Measurements from ENCODE around the gene PLEKHM3. TPM values are rescaled to one million over a fixed set of nuclear protein-coding genes. Genes with fewer than 3 reads are reported as not detected.

PLEKHM3 gene
- polyA plus RNA-seq, 1 donor (not counting 4 experiments of a cell fraction or from before 2014, with no cell fraction given) = 2.9 TPM

GRCh38 chr2:207849443-207849842 is 175.9 kb downstream of the PLEKHM3 start:
- Histone ChIP-seq H3K27me3 (ENCODE audit: control insufficient read depth, extremely low read depth, insufficient read depth, low read length) (no peaks in the 10 kb centered on the region), H3K4me2 (ENCODE audit: control insufficient read depth, extremely low read depth, insufficient read depth, low read depth, low read length) (no peak overlapping the region), H3K9me3 (ENCODE audit: control insufficient read depth, low read depth, low read length) (no peaks in the 10 kb centered on the region), H3K4me3 (ENCODE audit: control insufficient read depth in 2 of 3, extremely low read depth in 1 of 3, insufficient read depth in 2 of 3, low read depth in 1 of 3, low read length in 3 of 3) (no peak overlapping the region), H4K20me1 (ENCODE audit: control insufficient read depth, extremely low read depth, insufficient read depth, low read length) (no peaks in the 10 kb centered on the region), H3K9me1 (ENCODE audit: control insufficient read depth, extremely low read depth, insufficient read depth, low read length) (no peaks in the 10 kb centered on the region), H3K36me3 (ENCODE audit: control insufficient read depth in 2 of 2, extremely low read depth in 1 of 2, insufficient read depth in 2 of 2, low read length in 2 of 2) (no peaks in the 10 kb centered on the region), H3K9ac (ENCODE audit: control insufficient read depth, extremely low read depth, insufficient read depth, low read length) (no peak overlapping the region), H3K79me2 (ENCODE audit: control insufficient read depth, insufficient read depth, low read length) (no peaks in the 10 kb centered on the region), H2AFZ (ENCODE audit: control insufficient read depth, low read length) (no peak overlapping the region), H3K27ac (ENCODE audit: control insufficient read depth, insufficient read depth, low read length) (no peak overlapping the region), H3K4me1 (ENCODE audit: control insufficient read depth, extremely low read depth, insufficient read depth, low read length) (peaks cover 10% of the 10 kb centered on the region)
- DNase-seq (ENCODE audit: low read depth, low spot score) (no peak), FAIRE-seq (no peak)
- TF ChIP-seq EZH2 (IDR thresholded peaks at IDR 0.05; ENCODE audit: low read length) = no peak
- TF ChIP-seq CTCF (optimal IDR thresholded peaks at IDR 0.05 in 1 of 3, IDR thresholded peaks at IDR 0.05 in 1 of 3, conservative IDR thresholded peaks at IDR 0.05 in 1 of 3; ENCODE audit: extremely low read depth in 1 of 3, insufficient read depth in 2 of 3, low read length in 3 of 3) = no peak
- dilution Hi-C loops (cut with MboI; ENCODE audit: extremely low pct_ligation_motif_present, low sequenced_read_pairs) = no loop called here

GRCh38 chr2:207848545-207848928 is 176.8 kb downstream of the PLEKHM3 start:
- Histone ChIP-seq H3K27ac (ENCODE audit: control insufficient read depth, insufficient read depth, low read length) (no peak overlapping the region), H3K4me3 (ENCODE audit: control insufficient read depth in 2 of 3, extremely low read depth in 1 of 3, insufficient read depth in 2 of 3, low read depth in 1 of 3, low read length in 3 of 3) (no peak overlapping the region), H3K79me2 (ENCODE audit: control insufficient read depth, insufficient read depth, low read length) (no peaks in the 10 kb centered on the region), H3K9me1 (ENCODE audit: control insufficient read depth, extremely low read depth, insufficient read depth, low read length) (no peaks in the 10 kb centered on the region), H3K36me3 (ENCODE audit: control insufficient read depth in 2 of 2, extremely low read depth in 1 of 2, insufficient read depth in 2 of 2, low read length in 2 of 2) (no peaks in the 10 kb centered on the region), H3K9ac (ENCODE audit: control insufficient read depth, extremely low read depth, insufficient read depth, low read length) (no peak overlapping the region), H3K4me2 (ENCODE audit: control insufficient read depth, extremely low read depth, insufficient read depth, low read depth, low read length) (no peak overlapping the region), H3K9me3 (ENCODE audit: control insufficient read depth, low read depth, low read length) (no peaks in the 10 kb centered on the region), H3K4me1 (ENCODE audit: control insufficient read depth, extremely low read depth, insufficient read depth, low read length) (peaks cover 10% of the 10 kb centered on the region), H4K20me1 (ENCODE audit: control insufficient read depth, extremely low read depth, insufficient read depth, low read length) (no peaks in the 10 kb centered on the region), H3K27me3 (ENCODE audit: control insufficient read depth, extremely low read depth, insufficient read depth, low read length) (no peaks in the 10 kb centered on the region), H2AFZ (ENCODE audit: control insufficient read depth, low read length) (no peak overlapping the region)
- FAIRE-seq (no peak), DNase-seq (ENCODE audit: low read depth, low spot score) (no peak)
- no peak for TF ChIP-seq EZH2 (IDR thresholded peaks at IDR 0.05; ENCODE audit: low read length)
- TF ChIP-seq CTCF (optimal IDR thresholded peaks at IDR 0.05 in 1 of 3, IDR thresholded peaks at IDR 0.05 in 1 of 3, conservative IDR thresholded peaks at IDR 0.05 in 1 of 3; ENCODE audit: extremely low read depth in 1 of 3, insufficient read depth in 2 of 3, low read length in 3 of 3) = no peak
- dilution Hi-C loops (cut with MboI; ENCODE audit: extremely low pct_ligation_motif_present, low sequenced_read_pairs) = no loop called here

All from keratinocyte (primary cell).